Activated naive CD4-positive, alpha-beta T cell (primary cell): ENCODE data around the gene TTLL3.

Source experiments
- DNase-seq, 4 experiments: peaks; one replicate each; lab custom pipeline; 2025; lab: John Stamatoyannopoulos, UW

The TTLL3 gene

DNA sequence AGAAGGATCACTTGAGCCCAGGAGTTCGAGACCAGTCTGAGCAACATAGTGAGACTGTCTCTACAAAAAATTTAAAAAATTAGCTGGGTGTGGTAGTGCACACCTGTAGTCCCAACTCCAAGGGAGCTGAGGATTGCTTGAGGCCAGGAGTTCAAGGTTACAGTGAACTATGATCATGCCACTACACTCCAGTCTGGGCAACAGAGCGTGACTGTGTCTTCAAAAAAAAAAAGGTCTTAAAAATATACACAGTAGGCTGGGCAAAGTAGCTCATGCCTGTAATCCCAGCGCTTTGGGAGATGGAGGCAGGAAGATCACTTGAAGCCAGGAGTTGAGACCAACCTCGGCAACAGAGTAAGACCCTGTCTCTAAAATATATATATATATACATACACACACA, 29.2 kb upstream of the TTLL3 start:
- no peak for DNase-seq

DNA sequence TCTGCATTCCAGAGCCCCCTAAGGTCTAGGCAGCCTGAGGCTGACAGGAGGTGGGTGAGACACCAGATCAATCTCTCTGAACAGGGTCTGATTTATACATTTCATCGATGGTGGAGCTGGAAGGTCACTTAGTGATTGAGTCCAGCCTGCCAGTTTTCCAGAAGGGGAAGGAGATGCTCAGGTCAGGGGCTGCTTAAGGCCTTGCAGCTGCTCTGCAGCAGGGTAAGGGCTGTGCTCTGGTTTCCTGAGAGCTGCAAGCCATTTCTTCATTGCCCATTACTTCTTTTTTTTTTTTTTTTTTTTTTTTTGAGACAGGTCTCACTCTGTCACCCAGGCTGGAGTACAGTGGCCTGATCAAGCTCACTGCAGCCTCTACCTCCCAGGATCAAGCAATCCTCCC, 28.5 kb upstream of the TTLL3 start:
- DNase-seq = no peak

DNA sequence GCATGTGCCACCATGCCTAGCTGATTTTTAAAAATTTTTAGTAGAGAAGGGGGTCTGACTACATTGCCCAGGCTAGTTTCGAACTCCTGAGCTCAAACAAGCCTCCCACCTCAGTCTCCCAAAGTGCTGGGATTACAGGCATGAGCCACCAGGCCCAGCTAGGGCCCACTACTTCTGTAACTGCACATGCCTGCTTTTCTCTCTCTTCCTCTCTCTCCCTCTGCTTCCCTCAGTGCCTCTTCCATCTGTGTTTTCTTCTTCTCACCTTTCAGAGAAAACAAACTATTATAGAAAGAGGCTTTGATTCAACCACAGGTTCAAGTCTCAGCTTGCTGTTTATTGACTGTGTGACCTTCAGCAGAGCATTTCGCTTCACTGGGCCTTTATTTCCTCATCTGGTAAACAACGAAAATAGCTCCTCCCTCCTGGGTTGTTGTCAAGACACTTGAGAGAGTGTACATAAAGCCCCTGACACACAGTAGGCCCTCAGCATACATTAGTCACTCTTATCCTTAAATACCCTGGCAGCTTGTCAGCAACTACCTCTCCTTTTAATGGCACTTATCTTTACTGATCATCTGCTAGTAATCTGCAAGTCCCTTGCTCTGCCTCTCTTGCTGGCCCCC, 28.0 kb upstream of the TTLL3 start:
- DNase-seq = no peak

GRCh38 chr3:9782770-9783169, 27.3 kb upstream of the TTLL3 start:
- DNase-seq = no peak

DNA sequence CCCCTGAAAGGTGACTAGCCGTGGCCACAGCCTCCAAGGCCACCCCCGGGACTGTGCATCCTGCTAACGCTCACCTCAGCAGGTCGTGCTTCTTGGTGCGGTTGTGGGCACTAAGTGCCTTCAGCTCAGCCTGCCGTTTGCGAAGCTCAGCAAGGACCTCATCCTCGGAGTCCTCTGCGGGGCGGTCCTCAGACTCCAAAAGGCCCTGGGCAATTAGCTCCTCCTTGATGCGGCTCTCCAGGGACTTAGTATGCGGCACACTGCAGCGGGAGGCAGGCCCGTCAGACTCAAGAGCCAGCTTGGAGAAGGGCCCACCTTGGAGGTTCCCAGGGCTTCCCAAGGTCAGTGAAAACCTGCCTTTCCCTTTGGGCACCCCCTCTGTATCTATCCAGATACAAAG, 26.1 kb upstream of the TTLL3 start:
- DNase-seq = no peak

- no peak for DNase-seq
These were observed 25.1 kb upstream of the TTLL3 start for GRCh38 chr3:9784965-9785364.

GRCh38 chr3:9785602-9786001, 24.5 kb upstream of the TTLL3 start:
- DNase-seq = no peak

DNA sequence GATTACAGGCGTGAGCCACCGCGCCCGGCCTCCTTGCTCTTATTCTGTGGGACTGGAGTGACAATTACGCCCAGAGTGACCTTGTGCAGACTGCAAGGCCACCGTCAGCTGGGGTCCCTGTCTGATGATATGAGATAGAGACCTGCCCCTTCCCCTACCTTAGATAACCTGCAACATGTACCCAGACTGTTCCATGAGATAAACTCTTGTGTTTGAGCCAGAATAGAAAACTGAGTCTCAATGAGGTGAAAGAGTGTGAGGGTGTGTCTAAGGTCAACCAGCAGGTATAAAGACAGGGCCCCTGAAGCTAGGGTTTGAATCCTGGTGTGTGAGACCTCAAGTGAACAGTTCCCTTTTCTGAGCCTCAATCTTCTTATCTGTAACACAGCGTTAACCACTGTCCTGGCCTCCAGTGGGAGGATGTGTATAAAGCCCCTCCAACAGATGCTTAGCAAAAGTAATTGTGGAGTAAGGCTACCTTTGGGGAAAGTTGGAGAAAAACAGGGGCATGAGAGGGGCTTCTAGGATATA, 23.8 kb upstream of the TTLL3 start:
- no peak for DNase-seq

GRCh38 chr3:9786825-9787669, 23.0 kb upstream of the TTLL3 start:
- no peak for DNase-seq

- DNase-seq = no peak
These were observed 22.3 kb upstream of the TTLL3 start for GRCh38 chr3:9787714-9788113.

DNA sequence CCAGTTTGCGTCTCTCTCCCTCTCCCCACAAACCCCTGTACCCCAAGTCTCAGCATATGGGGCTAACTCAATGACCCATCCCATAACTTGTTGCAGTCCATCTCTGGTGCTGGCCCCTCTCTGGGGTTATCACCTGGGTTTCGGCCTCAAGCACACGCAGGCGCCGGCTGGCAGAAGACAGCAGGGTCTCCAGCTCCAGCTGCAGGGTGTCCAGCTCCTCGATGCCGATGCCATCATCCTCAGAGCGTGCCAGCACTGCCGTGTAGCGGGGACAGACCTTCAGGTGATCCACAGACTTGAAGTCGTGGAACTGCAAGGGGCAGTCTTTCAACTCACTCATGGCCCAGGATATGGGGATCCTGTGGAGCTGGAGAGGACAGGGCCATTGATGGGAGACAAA, 18.9 kb upstream of the TTLL3 start:
- DNase-seq = no peak

- DNase-seq = no peak
These were observed 18.2 kb upstream of the TTLL3 start for GRCh38 chr3:9791790-9792404.

DNA sequence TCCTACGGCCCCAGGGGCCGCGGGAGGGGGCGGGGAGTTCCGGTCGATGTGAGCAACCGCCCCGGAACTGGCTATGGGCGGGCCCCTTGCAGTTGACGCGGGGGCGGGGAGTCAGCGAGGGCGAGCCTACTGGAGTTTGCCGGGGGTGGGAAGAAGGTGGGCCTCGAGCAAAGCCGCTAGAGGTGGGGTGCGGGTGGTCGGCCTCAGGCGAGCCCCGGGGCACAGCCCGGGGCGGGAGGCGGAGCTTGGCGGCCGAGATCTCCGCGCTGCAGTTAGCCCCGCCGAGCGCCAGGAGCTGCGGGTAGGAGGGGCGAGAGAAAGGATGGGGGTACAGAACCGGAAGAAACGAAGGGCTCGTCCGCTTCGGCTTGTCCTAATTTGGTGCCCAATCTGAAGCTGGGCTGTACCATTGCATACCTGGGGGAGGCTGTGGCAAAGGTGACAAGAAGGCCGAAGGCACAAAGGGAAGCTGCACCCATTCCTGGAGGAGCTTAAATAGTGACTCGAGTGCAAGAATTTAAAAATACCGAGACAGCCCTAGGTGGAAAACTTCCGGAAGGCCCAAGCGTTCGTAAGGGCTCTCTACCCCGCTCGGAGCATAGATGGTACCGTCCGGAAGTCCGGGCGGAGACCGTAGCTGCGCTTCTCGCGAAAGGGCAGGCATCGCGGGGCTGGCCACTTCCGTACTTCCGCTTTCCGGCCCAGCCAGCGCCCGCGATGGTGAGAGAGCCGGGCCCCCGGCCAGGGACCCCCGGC, 17.5 kb upstream of the TTLL3 start, which contains the start of the genes ARPC4 and TADA3:
TSS of gene ARPC4 (plus strand) at position 678 of the 756 bp plus-strand sequence. CDS start at position 718, 40 bp downstream.
TSS of gene TADA3 (minus strand) at position 69 of the 756 bp plus-strand sequence. CDS start 1,007 bp downstream, outside the sequence.
- peak; percentile 70 to 87 (median 76) for DNase-seq

DNA sequence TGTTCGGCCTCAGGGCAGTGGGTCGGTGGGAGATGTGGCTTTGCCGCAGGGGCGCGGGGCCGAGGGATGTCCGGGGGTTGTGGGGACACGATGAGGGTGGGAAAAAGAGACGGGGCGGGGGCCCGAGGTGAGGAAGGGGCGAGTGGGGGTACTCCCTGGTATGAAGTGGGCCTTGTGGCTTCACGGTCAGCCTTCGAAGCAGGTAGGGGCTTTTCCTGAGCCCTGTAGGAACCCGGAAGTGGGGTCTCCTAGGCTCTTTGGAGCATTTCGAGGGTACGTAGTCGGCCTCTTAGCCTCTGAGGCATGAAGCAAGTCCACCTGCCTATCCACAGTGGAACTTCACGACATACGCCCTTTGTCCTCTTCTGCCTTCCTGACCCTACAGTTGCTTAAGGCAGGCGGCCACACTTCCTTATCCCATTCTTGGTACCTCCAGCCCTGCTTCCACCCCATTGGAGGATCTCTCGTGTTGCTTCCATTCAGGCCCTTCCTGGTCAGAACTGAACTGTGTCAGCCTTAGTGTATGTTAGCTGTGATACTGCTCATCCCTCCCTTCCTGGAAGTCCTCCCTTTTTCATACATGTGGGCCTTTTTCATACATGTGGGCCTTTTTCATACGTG, 16.8 kb upstream of the TTLL3 start:
- DNase-seq = no peak

DNA sequence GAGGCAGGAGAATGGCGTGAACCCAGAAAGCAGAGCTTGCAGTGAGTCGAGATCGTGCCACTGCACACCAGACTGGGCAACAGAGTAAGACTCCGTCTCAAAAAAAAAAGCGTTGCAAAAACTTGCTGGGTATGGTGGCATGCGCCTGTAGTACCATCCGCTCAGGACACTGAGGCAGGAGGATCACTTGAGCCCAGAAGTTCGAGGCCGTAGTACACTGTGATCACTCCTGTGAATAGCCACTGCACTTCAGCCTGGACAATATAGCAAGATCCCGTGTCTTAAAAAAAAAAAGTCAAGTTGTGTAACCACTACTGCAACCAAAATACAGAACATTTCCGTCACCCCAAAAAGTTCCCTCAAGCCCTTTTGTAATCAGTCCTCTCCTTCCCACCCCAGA, 15.7 kb upstream of the TTLL3 start:
- DNase-seq = no peak

DNA sequence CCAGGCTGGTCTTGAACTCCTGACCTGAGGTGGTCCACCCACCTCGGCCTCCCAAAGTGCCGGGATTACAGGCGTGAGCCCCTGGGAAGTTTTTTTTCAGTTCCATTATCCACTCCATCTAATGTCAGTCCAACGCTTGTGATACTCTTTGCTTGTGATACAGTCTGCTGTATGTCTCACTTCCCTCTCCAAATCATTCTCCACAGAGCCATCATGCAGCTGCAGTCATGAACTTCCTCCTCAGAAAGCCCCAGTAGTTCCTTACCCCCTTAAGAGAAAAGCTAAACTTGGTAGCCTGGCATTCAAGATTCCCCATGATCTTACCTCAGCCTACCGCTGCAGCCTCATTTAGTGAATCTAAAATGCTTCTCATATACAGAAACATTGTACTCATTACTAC, 14.9 kb upstream of the TTLL3 start:
- no peak for DNase-seq

GRCh38 chr3:9797196-9797945, 12.7 kb upstream of the TTLL3 start:
- no peak for DNase-seq

GRCh38 chr3:9800529-9800928, 9.5 kb upstream of the TTLL3 start:
- DNase-seq = no peak

GRCh38 chr3:9803494-9803893, 6.6 kb upstream of the TTLL3 start:
- no peak for DNase-seq

DNA sequence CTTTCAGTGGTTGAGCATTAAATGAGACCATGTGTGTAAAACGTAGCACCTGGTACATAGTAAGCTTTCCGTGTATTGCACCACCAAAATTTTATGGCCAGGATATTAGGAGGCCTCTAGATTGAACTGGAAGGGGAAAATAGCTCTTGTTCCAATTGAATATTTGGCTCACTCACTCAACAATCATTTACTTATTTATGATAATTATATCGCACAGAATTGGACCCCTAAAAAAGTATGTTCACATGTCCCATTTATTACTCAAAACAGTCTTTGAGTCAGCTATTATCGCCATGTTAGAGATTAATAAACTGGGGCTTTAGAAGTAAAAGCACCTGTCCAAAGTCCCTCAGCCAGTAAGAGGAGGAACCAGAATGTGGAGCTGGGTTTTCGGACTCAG, 5.1 kb upstream of the TTLL3 start:
- DNase-seq = no peak

DNA sequence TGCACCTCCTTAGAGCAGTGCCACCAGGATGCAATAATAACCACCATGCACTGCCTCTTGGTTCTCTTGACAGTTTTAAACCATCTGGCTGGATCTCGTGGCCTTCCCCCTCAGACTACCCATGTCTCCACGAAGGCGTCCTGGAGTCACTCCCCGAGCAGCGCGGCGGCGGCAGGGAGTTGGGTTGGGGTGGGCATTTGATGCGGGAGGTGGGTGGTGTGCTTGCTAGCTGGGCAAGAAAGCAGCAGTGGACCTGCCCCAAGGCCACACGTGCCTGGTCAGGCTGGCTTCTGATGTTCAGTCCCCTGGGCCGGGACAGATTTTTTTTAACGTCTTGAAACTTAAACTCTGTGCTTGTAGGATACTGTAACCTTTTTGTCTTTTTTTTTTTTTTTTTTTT, 3.9 kb upstream of the TTLL3 start:
- DNase-seq = no peak
